ENCODE measurements around the gene HPSE. TPM values are rescaled to one million over a fixed set of nuclear protein-coding genes. Genes with fewer than 3 reads are reported as not detected.

The HPSE gene
- polyA plus RNA-seq, 1 donor from 2014 or later = 0.16 TPM

GRCh38 chr4:83362492-83363329 lies 28.1 kb upstream of the HPSE start:
- no peak overlapping the region for H3K4me3 ChIP-seq (ENCODE audit: low read length)

More at GRCh38 chr4:83362492-83363329, 28.1 kb upstream of the HPSE start:
- Histone ChIP-seq H3K9ac (ENCODE audit: low read length) (no peak overlapping the region), H2AFZ (ENCODE audit: low read depth, low read length) (no peak overlapping the region), H3K27me3 (ENCODE audit: insufficient read depth, low read depth, low read length) (no peaks in the 10 kb centered on the region), H3K9me3 (ENCODE audit: low read length) (no peaks in the 10 kb centered on the region), H4K20me1 (ENCODE audit: insufficient read depth) (no peaks in the 10 kb centered on the region), H3F3A (ENCODE audit: insufficient read depth, low read length, poor library complexity, severe bottlenecking) (no peaks in the 10 kb centered on the region), H3K4me2 (ENCODE audit: low read length) (no peak overlapping the region), H3K27ac (ENCODE audit: low read length) (no peak overlapping the region), H3K9me2 (ENCODE audit: insufficient read depth, low read length) (no peaks in the 10 kb centered on the region), H3K79me2 (replicated peaks; ENCODE audit: insufficient read depth, low read length) (no peaks in the 10 kb centered on the region), H3K36me3 (ENCODE audit: insufficient read depth, low read length) (no peaks in the 10 kb centered on the region)
- TF ChIP-seq EZH2 (IDR thresholded peaks at IDR 0.05; ENCODE audit: borderline replicate concordance, insufficient read depth, low read length, poor library complexity, severe bottlenecking) = no peak
- TF ChIP-seq RAD21 (conservative IDR thresholded peaks at IDR 0.05) = no peak
- TF ChIP-seq SMC3 (conservative IDR thresholded peaks at IDR 0.05; ENCODE audit: poor library complexity) = no peak
- no peak for TF ChIP-seq REST (IDR thresholded peaks at IDR 0.05; ENCODE audit: borderline replicate concordance)
- no peak for TF ChIP-seq MXI1 (conservative IDR thresholded peaks at IDR 0.05; ENCODE audit: poor library complexity, severe bottlenecking)
- no peak for TF ChIP-seq EP300 (conservative IDR thresholded peaks at IDR 0.05; ENCODE audit: poor library complexity, severe bottlenecking)
- TF ChIP-seq CTCF (IDR thresholded peaks at IDR 0.05; ENCODE audit: poor library complexity, severe bottlenecking) = no peak
- no peak for TF ChIP-seq POLR2AphosphoS5 (IDR thresholded peaks at IDR 0.05)
- TF ChIP-seq TAF1 (IDR thresholded peaks at IDR 0.05; ENCODE audit: low read depth) = no peak
